ENCODE results near the gene FOXQ1.

The FOXQ1 gene

GRCh38 chr6:1346101-1346500, 34.2 kb downstream of the FOXQ1 start:
- no peak for TF ChIP-seq TAF1 (IDR thresholded peaks at IDR 0.05; ENCODE audit: borderline replicate concordance, insufficient read depth, low read length)
- no peak for TF ChIP-seq FOXP2 (optimal IDR thresholded peaks at IDR 0.05; ENCODE audit: borderline replicate concordance, extremely low read depth, extremely low read length, insufficient read depth)
- TF ChIP-seq SIN3A (IDR thresholded peaks at IDR 0.05; ENCODE audit: borderline replicate concordance, insufficient read depth, low read length) = no peak
- no peak for TF ChIP-seq POLR2AphosphoS5 (IDR thresholded peaks at IDR 0.05; ENCODE audit: low read depth, low read length)
- no peak for TF ChIP-seq REST (IDR thresholded peaks at IDR 0.05; ENCODE audit: insufficient read depth in 1 of 2, low read depth in 2 of 2, low read length in 2 of 2)

- TF ChIP-seq FOXP2 (optimal IDR thresholded peaks at IDR 0.05; ENCODE audit: borderline replicate concordance, extremely low read depth, extremely low read length, insufficient read depth) (no peak), TAF1 (IDR thresholded peaks at IDR 0.05; ENCODE audit: borderline replicate concordance, insufficient read depth, low read length) (no peak), POLR2AphosphoS5 (IDR thresholded peaks at IDR 0.05; ENCODE audit: low read depth, low read length) (no peak), SIN3A (IDR thresholded peaks at IDR 0.05; ENCODE audit: borderline replicate concordance, insufficient read depth, low read length) (no peak), REST (IDR thresholded peaks at IDR 0.05; ENCODE audit: insufficient read depth in 1 of 2, low read depth in 2 of 2, low read length in 2 of 2) (no peak)
Observed at GRCh38 chr6:1346558-1347091, 34.7 kb downstream of the FOXQ1 start.

- TF ChIP-seq TAF1 (IDR thresholded peaks at IDR 0.05; ENCODE audit: borderline replicate concordance, insufficient read depth, low read length) (no peak), SIN3A (IDR thresholded peaks at IDR 0.05; ENCODE audit: borderline replicate concordance, insufficient read depth, low read length) (no peak), FOXP2 (optimal IDR thresholded peaks at IDR 0.05; ENCODE audit: borderline replicate concordance, extremely low read depth, extremely low read length, insufficient read depth) (no peak), REST (IDR thresholded peaks at IDR 0.05; ENCODE audit: insufficient read depth in 1 of 2, low read depth in 2 of 2, low read length in 2 of 2) (no peak), POLR2AphosphoS5 (IDR thresholded peaks at IDR 0.05; ENCODE audit: low read depth, low read length) (no peak)
Observed at GRCh38 chr6:1347161-1347560, 35.3 kb downstream of the FOXQ1 start.

- no peak for TF ChIP-seq SIN3A (IDR thresholded peaks at IDR 0.05; ENCODE audit: borderline replicate concordance, insufficient read depth, low read length)
- TF ChIP-seq FOXP2 (optimal IDR thresholded peaks at IDR 0.05; ENCODE audit: borderline replicate concordance, extremely low read depth, extremely low read length, insufficient read depth) = peak; percentile 39
- TF ChIP-seq POLR2AphosphoS5 (IDR thresholded peaks at IDR 0.05; ENCODE audit: low read depth, low read length) = no peak
- peak in 1 of 2 experiments; percentile 58; a peak in 1 of 4 replicates for TF ChIP-seq REST (IDR thresholded peaks at IDR 0.05; ENCODE audit: insufficient read depth in 1 of 2, low read depth in 2 of 2, low read length in 2 of 2)
- TF ChIP-seq TAF1 (IDR thresholded peaks at IDR 0.05; ENCODE audit: borderline replicate concordance, insufficient read depth, low read length) = no peak
Observed at GRCh38 chr6:1348675-1349074, 36.8 kb downstream of the FOXQ1 start.
